ENCODE results near the gene CHL1.

Gene CHL1

GRCh38 chr3:217948-218347, 21.4 kb downstream of the CHL1 start:
- TF ChIP-seq, protein P1, sequence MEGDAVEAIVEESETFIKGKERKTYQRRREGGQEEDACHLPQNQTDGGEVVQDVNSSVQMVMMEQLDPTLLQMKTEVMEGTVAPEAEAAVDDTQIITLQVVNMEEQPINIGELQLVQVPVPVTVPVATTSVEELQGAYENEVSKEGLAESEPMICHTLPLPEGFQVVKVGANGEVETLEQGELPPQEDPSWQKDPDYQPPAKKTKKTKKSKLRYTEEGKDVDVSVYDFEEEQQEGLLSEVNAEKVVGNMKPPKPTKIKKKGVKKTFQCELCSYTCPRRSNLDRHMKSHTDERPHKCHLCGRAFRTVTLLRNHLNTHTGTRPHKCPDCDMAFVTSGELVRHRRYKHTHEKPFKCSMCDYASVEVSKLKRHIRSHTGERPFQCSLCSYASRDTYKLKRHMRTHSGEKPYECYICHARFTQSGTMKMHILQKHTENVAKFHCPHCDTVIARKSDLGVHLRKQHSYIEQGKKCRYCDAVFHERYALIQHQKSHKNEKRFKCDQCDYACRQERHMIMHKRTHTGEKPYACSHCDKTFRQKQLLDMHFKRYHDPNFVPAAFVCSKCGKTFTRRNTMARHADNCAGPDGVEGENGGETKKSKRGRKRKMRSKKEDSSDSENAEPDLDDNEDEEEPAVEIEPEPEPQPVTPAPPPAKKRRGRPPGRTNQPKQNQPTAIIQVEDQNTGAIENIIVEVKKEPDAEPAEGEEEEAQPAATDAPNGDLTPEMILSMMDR (conservative IDR thresholded peaks at IDR 0.05; ENCODE audit: low read depth, low read length) = no peak
- no peak overlapping the region for H3K4me3 ChIP-seq (ENCODE audit: low read length)
- DNase-seq (ENCODE audit: low read depth) = no peak

- no peak overlapping the region for H3K4me3 ChIP-seq (ENCODE audit: low read length)
- TF ChIP-seq, protein P1 (conservative IDR thresholded peaks at IDR 0.05; ENCODE audit: low read depth, low read length) = no peak
- no peak for DNase-seq (ENCODE audit: low read depth)
Observed at GRCh38 chr3:228442-229182, 32.0 kb downstream of the CHL1 start.

DNA sequence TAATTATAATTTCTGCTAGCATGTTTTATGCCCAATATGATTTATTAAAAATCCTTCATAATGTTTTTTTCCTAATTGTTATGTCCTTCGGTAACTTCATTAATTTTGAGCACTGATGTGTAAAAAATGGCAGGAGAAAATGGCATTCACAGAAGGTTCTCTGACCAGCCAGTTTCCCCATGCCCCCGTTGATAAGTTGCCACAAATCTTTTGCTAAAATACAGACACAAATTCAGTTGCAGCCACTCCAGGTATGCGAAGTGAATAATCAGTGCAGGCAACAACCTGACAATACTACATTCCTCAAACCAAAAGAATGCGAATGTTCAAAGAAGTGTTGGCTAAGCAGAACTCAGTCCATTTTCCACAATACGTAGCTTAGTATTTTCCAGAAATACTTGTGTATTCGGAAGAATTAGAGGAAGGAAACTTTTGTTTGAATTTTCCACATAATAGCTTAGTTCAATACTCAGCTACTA, 32.7 kb downstream of the CHL1 start:
- no peak overlapping the region for H3K4me3 ChIP-seq (ENCODE audit: low read length)
- TF ChIP-seq, protein P1 (conservative IDR thresholded peaks at IDR 0.05; ENCODE audit: low read depth, low read length) = no peak

GRCh38 chr3:236881-237280, 40.3 kb downstream of the CHL1 start:
- no peak for DNase-seq (ENCODE audit: low read depth)
- TF ChIP-seq, protein P1 (conservative IDR thresholded peaks at IDR 0.05; ENCODE audit: low read depth, low read length) = no peak
- H3K4me3 ChIP-seq (ENCODE audit: low read length) = no peak overlapping the region

More for the DNA sequence above, 32.7 kb downstream of the CHL1 start:
- DNase-seq (ENCODE audit: low read depth) = no peak

- no peak overlapping the region for H3K4me3 ChIP-seq (ENCODE audit: low read length)
- DNase-seq (ENCODE audit: low read depth) = no peak
- TF ChIP-seq, protein P1 (conservative IDR thresholded peaks at IDR 0.05; ENCODE audit: low read depth, low read length) = no peak
Observed at GRCh38 chr3:242602-243355, 46.2 kb downstream of the CHL1 start.

- no peak overlapping the region for H3K4me3 ChIP-seq (ENCODE audit: low read length)
- TF ChIP-seq, protein P1 (conservative IDR thresholded peaks at IDR 0.05; ENCODE audit: low read depth, low read length) = no peak
- DNase-seq (ENCODE audit: low read depth) = peak; percentile 68
Observed at GRCh38 chr3:243356-243725, 46.8 kb downstream of the CHL1 start.
